Measurements from ENCODE around the gene PHACTR1.
"Not testable (repeated sequence)": the region's sequence is repeated elsewhere in the genome, so short reads cannot be mapped to it uniquely, and the experiment has no call there.

The PHACTR1 gene

DNA sequence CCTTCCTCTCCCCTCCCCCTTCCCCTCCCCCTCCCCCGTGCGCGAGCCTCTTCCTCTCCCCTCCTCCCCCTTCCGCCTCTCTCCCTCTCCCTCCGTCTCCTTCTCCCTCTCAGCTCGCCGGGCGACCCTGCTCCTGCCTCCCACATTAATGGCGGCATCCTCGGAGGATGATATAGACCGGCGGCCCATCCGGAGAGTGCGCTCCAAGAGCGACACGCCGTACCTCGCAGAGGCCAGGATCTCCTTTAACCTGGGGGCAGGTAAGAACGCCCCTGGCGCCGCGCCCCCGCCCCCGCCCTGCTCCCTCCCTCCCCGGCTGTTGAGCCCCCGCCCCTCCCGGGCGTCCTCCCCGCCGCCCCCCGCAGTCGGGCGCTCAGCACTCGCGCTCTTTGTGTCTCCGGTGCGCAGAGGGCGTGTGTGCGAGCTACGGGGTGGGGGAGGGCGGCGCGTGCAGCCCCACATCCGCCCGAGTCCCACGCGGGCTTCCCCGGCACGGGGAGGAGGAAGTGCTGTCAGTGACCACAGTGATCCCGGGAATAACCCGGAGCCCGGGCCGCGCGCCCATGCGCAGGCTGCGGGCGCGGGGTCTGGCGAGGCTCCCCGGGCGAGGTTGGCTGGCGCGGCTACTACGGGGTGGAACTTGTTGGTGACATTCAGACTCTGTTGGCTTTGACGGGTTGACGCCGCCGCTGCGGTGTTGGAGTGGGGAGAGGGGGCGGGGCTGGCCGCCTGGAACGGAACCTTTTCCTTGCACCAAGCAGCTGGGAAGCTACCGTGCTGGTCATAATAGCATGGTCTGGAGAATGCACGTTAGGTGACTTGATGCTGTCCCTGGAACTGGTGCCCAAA lies 33.2 kb downstream of the PHACTR1 start:
- DNase-seq (ENCODE audit: low spot score), result peak; percentile 52

DNA sequence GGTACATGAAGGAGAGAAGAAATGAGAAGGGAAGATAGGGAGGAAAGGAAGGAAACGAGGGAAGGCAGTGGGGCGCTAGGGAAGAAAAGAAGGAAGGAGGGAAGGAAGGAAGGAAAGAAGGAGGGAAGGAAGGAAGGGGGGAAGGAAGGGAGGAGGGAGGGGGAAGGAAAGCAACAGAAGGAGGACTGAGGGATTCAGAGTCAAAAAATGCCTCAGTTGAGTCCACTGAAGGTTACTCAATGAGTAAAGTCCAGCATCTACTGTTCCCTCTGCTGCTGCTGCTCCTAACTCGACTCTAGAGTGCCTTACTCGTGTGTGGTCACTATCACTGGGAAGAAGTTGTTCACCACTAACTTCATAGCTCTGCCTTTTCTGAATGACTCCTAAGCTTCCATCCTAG lies 33.8 kb downstream of the PHACTR1 start:
- peak; percentile 9 for DNase-seq (ENCODE audit: low spot score)

DNA sequence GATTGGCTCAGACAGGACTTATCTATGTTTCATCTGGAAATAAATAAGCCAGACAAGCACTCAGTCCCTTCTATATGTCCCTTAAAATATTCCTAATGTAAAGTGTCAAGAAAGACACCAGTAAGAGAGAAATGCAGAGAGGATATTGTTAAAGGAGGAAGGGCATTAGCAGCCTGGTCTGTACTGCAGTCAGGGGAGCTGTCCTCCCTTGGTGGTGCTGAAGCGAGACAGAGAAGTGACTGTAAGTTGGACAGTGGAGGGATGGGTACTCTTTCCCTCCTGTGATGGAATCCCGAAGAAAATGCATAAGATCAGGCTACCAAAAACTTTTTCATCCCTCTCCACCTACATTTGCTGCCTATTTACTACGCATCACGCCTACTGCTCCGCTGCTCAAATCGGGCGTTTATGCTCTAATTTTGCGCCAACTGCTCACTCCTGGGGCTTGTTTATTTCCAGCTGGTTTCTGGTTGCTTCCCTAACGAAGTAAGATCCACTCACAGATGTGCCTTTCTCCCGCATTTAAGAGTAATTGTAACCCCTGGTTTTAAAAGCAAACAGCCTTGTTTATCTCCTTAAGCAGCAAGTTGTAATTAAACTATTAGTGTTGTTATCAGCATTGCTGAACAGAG lies 35.2 kb downstream of the PHACTR1 start:
- peak; percentile 27 for DNase-seq (ENCODE audit: low spot score)

DNA sequence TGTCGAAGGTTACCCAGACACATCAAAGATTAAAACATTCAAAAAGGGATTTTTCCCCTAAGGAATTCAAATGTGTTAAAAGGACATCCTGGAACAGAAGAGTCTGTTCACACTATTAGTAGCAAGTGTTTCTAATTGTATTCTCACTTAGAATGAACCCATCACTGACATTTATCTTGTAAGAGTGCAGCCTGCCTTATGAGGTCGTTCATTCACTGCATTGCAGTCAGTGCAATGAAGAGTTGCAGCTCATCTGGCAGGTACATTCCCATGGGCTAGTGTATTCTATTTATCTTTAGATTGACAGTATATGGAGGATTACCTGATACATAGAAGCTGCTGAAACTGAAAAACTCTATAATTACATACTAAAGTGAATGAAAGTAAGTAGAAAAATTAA lies 36.5 kb downstream of the PHACTR1 start:
- no peak for DNase-seq (ENCODE audit: low spot score)

DNA sequence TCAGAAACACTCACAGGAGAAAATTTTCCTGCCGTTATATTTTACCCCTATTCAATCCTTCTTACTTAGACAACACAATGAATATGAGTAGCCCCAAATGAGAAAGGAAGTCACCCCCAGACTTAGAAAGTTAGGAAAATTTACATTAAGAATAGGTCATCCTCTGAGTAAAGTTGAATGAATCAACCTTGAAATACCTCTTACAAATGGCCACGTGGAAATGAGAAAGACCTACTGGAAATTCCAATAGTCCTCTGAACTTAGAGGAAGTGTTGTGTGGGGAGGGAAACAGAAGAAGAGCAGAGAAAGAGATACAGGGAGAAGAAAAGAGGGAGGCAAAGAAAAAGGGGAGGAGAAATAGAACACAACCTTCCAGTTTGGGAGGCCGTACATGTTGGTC lies 43.7 kb downstream of the PHACTR1 start:
- DNase-seq (ENCODE audit: low spot score), result no peak

DNA sequence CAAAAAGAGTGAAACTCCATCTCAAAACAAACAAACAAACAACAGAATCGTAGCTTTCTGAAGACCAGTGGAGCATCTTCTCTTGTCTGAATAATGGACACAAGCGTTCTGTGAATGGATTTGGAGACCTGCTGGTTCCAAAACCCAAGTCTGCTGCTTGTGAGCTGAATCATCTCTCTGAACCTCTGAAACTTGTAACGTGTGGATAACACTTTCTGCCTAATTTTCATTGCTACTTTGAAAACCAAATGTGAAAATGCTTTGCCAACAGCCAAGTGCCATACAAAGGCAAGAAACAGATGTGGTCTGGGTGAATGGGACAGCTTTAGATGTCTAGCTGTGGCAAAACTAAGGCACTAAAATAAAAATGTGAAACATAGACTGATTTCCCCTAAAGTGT lies 44.3 kb downstream of the PHACTR1 start:
- no peak for DNase-seq (ENCODE audit: low spot score)

DNA sequence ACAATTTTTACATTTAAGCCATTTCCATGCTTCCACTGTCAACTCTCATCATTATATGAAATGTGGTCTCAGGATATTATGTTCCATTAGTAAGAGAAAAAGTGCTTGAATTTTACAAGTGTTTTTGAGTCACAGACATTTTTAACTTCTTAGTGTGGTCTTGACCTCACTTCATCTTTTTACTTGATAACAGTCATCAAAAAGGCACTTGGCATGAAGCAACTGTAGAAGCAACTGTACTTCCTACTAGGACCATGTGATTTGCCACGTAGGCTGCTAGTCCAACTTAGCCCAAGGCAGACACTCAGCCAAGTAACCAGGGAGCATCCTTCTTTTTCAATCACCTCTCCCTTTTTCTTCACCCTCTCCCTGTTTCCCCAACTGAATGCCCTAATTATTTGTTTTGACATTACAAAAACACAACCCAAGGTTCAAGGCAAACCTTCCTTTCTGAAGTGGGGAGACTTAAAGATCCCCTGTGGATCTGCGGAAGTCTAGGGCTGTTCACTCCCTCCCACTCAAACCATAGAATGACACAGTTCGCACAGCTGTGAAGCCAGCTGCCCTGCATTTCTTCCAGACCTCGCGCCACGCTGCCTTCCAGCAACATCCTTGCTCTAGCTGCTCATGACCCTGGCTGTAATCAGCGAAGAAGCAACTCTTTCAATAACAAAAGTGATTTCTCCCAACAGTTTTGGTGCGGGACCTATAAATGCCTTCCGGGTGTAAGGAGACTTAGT lies 45.0 kb downstream of the PHACTR1 start:
- no peak for DNase-seq (ENCODE audit: low spot score)

DNA sequence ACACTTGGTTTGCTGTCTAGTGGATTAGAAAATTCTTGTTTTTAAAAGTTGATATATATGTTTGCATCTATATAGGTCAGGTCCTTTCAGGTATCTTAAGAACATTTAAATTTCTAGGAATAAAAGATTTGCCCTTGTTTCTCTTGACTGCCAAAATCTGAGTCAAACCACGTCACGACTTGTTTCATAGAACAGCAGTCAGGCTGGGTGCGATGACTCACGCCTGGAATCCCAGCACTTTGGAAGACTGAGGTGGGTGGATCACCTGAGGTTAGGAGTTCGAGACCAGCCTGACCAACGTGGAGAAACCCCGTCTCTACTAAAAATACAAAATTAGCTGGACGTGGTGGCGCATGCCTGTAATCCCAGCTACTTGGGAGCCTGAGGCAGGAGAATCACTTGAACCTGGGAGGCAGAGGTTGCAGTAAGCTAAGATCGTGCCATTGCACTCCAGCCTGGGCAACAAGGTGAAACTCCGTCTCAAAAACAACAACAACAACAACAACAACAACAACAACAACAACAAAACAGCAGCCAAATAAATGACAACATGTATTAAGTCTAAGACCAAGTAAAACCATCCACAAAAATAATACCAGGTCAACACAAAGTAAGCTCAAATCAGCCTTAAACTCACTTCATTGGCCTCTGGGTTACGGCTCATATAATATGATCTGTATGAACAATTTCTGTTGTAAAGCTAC lies 46.3 kb downstream of the PHACTR1 start:
- not testable (repeated sequence) for DNase-seq (ENCODE audit: low spot score)

DNA sequence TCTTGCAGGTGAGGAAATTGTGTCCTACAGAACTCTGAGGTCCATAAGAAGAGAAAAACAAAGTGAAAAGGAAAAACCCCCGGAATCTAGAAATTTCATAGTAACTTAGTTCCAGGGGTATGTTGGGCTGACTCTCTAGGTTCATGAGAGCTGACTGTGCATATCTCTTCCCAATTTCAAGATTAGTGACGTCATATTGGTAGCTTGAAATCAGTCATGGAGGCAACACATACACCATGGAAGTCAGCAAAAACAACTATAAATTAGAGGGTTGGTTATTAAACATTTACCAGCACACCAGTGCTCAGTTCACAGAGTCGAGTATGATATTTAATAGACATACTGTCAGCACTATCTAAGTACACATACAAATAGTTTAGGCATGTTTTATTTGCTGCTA lies 49.8 kb downstream of the PHACTR1 start:
- DNase-seq (ENCODE audit: low spot score), result no peak

DNA sequence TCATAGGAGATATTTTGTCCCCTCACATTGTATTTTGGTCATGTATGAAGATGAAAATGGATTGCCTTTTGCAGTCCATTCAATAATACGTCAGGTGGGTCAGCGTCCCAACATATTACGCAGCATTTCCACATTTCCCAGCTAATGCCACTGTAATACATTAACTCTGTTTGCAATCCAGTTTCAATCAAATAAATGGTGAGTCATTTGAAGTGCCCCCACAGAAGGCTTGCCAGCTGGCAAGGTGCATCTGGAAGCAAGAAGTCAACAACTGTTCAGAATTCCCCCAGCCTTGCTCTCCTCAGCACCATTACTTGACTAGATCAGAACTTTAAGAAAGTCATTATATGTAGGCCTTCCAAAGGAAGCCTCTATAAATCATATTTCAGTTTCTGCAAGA lies 50.4 kb downstream of the PHACTR1 start:
- no peak for DNase-seq (ENCODE audit: low spot score)

DNA sequence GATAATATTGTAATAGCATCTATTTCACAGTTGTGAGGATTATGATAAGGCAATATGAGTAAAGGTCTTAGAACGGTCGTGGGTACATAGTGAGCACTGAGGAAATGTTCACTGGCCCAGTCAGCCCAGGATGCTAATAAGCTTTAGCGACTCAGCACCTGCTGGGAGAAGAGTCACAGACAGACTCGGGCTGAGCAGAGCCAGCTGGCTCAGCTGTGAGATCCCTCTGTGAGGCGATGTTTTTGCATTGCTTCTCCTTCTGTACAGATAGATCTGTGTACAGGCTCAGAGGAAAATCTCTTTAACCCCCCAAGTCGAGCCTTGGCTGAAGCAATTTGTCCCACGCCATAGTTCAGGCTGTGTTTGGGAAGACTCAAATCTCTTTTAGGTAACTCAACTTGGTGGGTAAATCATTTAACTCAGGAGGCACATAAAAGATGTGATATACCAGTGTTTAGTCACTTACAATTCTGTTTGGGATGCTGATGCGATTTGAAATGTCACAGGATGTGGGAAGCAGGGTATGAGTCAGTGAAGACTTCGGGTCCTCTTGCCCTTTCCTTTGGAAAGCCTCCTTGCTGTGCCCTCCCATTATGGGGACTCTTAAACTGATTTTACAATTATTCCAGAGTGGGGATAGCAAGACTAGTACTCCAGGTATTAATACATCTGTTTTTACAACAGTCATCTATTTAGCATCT lies 53.1 kb downstream of the PHACTR1 start:
- peak; percentile 84 for DNase-seq (ENCODE audit: low spot score)

DNA sequence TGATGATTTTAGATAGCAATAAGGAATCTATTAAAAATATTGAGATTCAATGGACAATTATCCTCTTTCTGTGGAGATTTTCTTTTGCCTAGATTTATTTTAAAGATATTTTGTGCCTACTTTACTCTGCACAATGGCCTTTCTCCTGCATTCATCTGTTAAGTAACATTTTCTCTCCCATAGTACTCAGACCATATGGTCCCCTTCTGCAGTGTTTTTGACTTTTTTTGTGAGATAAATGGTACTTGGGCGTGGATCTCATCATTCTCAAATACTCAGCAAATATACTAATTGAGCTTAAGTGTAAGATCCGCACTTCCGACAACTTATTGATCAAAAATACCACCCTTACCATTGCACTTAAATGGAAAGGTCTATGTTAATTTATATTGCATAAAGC lies 55.8 kb downstream of the PHACTR1 start:
- no peak for DNase-seq (ENCODE audit: low spot score)

DNA sequence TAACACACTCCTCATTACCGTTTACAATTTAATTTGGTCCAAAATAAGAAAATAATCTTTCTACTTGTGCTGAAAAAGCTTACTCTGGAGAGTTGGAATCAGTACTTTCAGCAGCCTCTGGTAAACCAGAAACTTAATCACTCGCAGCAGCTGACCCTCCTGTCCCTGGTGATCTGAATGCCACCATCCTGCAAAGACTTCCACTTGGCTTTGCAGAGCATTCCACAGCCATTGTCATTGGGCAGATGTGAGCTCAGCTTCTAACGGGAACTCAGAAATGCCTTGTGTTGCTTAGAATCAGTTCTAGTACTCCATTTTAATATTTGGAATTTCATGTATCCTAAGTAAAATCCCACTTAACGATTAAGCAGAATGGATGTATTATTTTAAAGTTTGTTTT lies 59.7 kb downstream of the PHACTR1 start:
- DNase-seq (ENCODE audit: low spot score), result no peak

DNA sequence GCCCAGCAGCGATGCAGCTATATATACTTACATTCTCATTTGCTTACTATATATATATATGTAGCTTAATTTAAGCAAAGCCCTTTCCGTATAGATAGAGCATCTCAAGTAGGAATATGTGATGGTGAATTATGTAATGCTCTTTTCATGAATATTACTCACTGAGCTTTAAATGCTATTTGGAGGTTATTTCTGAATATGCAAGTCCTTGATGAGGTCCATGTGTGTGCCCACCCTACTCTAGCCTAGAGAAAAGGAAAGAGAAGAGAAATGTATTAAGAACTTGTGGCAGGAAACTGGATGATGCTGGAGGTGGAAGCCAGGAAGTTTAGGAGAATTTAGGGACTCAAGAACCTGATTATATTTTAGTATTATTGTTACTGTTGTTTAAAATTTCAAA lies 63.2 kb downstream of the PHACTR1 start:
- no peak for DNase-seq (ENCODE audit: low spot score)

DNA sequence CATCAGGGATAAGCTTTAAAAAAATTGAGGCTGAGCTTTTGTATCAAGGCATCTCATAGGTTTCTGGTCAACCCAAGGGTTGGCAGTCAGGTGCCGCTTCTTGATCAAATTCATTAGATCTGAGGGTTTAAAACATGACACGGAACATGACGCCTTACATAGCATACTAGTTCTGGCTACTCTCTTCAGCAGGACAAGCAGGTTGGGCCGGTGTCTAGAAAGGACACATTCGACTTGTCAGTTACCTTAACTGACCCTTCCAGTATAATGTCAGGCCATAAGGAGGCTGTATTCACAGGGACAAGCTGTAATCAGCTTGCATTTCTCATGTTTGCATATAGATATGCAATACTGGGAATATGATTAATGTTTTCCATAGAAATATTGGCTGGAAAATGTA lies 65.6 kb downstream of the PHACTR1 start:
- DNase-seq (ENCODE audit: low spot score), result no peak

DNA sequence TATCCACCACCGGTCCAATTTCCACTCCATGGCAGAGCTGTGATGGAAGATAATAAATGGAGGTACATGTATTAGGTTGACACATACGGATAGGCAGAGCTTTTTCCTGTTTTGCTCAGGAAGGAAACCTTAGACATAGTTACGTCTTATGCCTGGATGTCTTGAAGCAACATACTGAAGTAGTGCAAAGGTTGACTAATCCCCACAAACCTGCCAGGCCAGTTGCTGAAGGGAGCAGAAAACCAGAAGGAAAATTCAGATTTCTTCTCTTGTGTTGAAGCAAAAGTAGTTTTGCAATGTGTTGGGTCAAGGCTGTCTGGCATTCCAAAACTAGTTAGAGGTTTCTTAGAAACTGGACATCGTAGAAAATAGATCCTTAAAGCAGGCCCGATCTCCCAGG lies 68.7 kb downstream of the PHACTR1 start:
- no peak for DNase-seq (ENCODE audit: low spot score)

DNA sequence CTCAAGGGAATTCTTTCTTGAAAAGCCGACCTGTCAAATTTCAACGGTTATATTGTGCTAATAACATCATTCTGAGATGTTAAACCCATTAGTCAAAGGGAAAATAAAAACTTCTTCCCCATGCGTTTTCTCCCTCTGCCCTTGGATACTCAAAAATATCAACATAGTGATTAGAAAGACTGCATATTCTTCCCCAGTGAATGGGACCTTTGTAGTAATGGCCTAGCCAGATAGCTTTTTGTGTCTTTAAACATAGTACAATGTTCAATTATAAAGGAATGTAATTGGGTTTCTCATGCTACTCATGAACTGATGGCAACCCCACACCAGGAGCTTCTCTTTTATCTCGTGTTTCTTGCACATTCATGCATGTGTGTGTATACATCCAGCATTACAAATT lies 69.4 kb downstream of the PHACTR1 start:
- no peak for DNase-seq (ENCODE audit: low spot score)

DNA sequence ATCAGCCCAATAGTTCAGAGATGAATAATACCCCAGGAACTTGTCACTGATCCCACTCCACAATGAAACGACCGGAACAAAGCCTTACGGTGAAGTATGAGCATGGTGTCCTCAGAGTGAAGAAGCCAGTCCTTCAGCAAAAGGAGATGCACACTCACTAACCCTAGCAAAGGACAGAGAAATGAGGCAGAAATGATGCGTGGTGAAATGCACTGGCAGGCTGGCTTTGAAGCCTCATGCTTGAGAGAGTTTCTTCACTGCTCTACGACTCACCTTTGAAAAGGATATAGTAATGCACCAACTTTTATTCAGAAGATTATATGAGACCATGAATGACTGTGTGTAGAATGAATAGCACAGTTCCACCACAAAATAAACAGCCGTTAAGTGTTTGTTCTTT lies 74.8 kb downstream of the PHACTR1 start:
- no peak for DNase-seq (ENCODE audit: low spot score)

DNA sequence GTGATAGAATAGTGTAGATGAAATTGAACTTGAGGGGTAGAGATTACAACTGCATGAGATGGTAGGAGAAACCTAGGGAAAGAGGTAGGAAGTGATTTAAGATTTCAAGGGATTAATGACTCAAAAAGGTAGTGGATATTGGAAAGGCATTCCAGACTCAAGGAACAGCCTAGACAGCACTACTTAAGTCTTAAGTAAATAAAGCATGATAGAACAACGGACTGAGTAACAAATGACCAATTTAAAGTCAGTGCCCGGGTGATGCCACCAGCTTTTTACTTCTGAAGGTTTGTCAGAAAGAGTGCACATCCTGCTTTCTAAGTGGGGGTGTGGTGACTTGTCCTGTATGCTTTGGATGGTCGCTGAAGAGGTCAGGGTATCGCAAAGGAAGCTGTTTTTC lies 81.8 kb downstream of the PHACTR1 start:
- no peak for DNase-seq (ENCODE audit: low spot score)

DNA sequence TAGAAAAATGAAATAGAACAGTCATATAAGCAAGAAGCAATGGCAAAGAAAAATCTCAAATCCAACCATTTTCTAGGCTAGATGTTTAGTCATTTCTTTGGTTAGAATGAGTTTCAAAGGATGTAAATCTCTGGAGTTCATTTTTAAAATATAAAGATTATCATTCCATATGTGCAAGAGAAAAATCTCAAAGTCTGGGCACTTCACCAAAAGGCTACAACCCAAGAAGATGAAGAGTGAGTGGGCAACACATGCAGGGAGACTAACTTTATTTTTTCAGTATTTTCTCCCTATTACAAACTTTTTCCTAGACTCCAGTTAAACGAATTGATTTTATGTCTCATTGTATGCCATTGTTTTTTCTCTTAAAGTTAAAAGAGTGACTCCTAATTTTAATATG lies 83.6 kb downstream of the PHACTR1 start:
- DNase-seq (ENCODE audit: low spot score), result no peak

DNA sequence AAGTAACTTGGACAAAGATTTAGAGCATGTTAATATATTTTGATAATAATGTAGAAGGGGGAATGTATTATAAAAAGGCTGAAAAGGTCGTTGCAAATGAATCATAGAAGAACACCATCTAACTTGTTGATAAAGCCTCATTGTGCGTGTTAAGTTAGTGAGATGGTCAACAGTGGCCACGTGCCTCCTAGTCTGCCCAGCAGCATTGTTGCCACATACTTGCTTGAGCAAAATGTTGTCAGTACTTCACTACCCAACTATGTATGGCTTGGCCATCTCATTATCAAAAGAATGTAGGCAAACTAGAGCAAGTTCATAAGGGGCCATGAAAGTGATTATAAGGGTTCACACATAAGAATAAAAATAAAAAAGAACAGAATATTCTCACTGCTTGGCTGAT lies 84.6 kb downstream of the PHACTR1 start:
- DNase-seq (ENCODE audit: low spot score), result no peak

DNA sequence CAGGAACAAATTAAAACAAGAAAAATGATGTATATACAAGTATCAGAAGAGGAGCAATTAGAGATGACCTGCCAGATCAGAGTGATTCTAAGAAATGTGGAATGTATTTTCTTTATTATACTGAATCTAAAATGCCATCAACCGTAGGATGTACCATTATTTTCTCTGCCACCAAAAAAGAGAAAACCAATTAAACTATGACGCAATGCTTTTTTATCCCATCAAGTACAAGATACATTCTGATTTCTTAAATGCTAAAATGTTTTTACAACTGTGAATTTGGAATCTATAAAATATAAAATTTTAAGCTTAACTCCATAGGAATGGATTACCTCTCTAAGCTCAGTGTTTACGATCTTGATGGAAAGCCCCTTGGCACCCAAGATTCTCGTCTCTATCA lies 85.9 kb downstream of the PHACTR1 start:
- no peak for DNase-seq (ENCODE audit: low spot score)
